WTC11 (cell line): ENCODE results near the gene PSTK. TPM values are rescaled to one million over a fixed set of nuclear protein-coding genes. Genes with fewer than 3 reads are reported as not detected.
A peak's percentile ranks its signal among the peaks of the same experiment; 100 is the strongest.

Source experiments
- ATF1 ChIP-seq: sonication (generic); formaldehyde crosslinking; IDR thresholded peaks from 2 replicates; pipeline ENCODE4 v1.8.1; 2023; ENCODE audit warnings: mild to moderate bottlenecking, moderate library complexity, missing genetic modification reagents
- CREB1 ChIP-seq: sonication (generic); formaldehyde crosslinking; IDR thresholded peaks from 2 replicates; pipeline ENCODE4 v1.8.0; 2023; ENCODE audit warnings: mild to moderate bottlenecking, missing genetic modification reagents
- JAZF1 ChIP-seq: fragments of 250-450 bp; sonication (Bioruptor Pico); IDR thresholded peaks from 2 replicates; pipeline ENCODE4 v1.9.0; 2021; ENCODE audit warnings: moderate library complexity, mild to moderate bottlenecking, inconsistent platforms
- MXD4 ChIP-seq: fragments of 250-450 bp; sonication (Bioruptor Pico); IDR thresholded peaks from 2 replicates; pipeline ENCODE4 v1.8.0; 2021; ENCODE audit warnings: mild to moderate bottlenecking, moderate library complexity, borderline replicate concordance
- MYBL2 ChIP-seq: sonication (generic); formaldehyde crosslinking; IDR thresholded peaks from 2 replicates; pipeline ENCODE4 v1.8.1; 2023; ENCODE audit warnings: mild to moderate bottlenecking, moderate library complexity, missing genetic modification reagents
- NR1H2 ChIP-seq: sonication (generic); formaldehyde crosslinking; IDR thresholded peaks from 2 replicates; pipeline ENCODE4 v1.9.0; 2021; ENCODE audit warnings: mild to moderate bottlenecking, moderate library complexity, missing genetic modification reagents
- NR2C2 ChIP-seq: sonication (generic); formaldehyde crosslinking; IDR thresholded peaks from 2 replicates; pipeline ENCODE4 v1.8.0; 2022; ENCODE audit warnings: mild to moderate bottlenecking, missing genetic modification reagents
- OVOL2 ChIP-seq: fragments of 250-450 bp; sonication (Bioruptor Pico); IDR thresholded peaks from 2 replicates; pipeline ENCODE4 v1.9.0; 2021; ENCODE audit warnings: mild to moderate bottlenecking, borderline replicate concordance
- RORB ChIP-seq: fragments of 250-450 bp; sonication (Bioruptor Pico); IDR thresholded peaks from 2 replicates; pipeline ENCODE4 v1.9.0; 2021; ENCODE audit warnings: mild to moderate bottlenecking
- SOX15 ChIP-seq: fragments of 250-450 bp; sonication (Bioruptor Pico); IDR thresholded peaks from 2 replicates; pipeline ENCODE4 v1.9.0; 2021; ENCODE audit warnings: mild to moderate bottlenecking
- SP1 ChIP-seq: sonication (generic); formaldehyde crosslinking; conservative IDR thresholded peaks from 2 replicates; pipeline ENCODE4 v1.8.1; 2022; ENCODE audit warnings: missing genetic modification reagents
- TEAD4 ChIP-seq: sonication (generic); formaldehyde crosslinking; IDR thresholded peaks from 2 replicates; pipeline ENCODE4 v1.8.0; 2022; ENCODE audit warnings: mild to moderate bottlenecking, missing genetic modification reagents
- ZNF138 ChIP-seq: sonication (generic); formaldehyde crosslinking; conservative IDR thresholded peaks from 2 replicates; pipeline ENCODE4 v1.8.1; 2022; ENCODE audit warnings: mild to moderate bottlenecking, moderate library complexity, missing genetic modification reagents
- ZNF232 ChIP-seq: sonication (generic); formaldehyde crosslinking; IDR thresholded peaks from 2 replicates; pipeline ENCODE4 v1.8.0; 2022; ENCODE audit warnings: mild to moderate bottlenecking, missing genetic modification reagents
- ZNF423 ChIP-seq: fragments of 250-450 bp; sonication (Bioruptor Pico); IDR thresholded peaks from 2 replicates; pipeline ENCODE4 v2.1.2; 2022; ENCODE audit warnings: mild to moderate bottlenecking, moderate library complexity
- total RNA-seq: library from RNA; stranded (reverse); gene quantifications from 3 replicates; pipeline ENCODE4 v1.2.3, GENCODE V29; 2021
- TF ChIP-seq, protein P1 (sequence below): sonication (generic); formaldehyde crosslinking; conservative IDR thresholded peaks from 2 replicates; pipeline ENCODE4 v1.8.1; 2023; ENCODE audit warnings: mild to moderate bottlenecking, low read depth, missing genetic modification reagents, moderate library complexity
- TF ChIP-seq, protein P2 (sequence below): sonication (generic); formaldehyde crosslinking; IDR thresholded peaks from 2 replicates; pipeline ENCODE4 v1.8.0; 2022; ENCODE audit warnings: mild to moderate bottlenecking, missing genetic modification reagents
- TF ChIP-seq, protein P3 (sequence below): fragments of 250-450 bp; sonication (Bioruptor Pico); IDR thresholded peaks from 2 replicates; pipeline ENCODE4 v1.9.0; 2021; ENCODE audit warnings: mild to moderate bottlenecking
- TF ChIP-seq, protein P4 (sequence below): sonication (generic); formaldehyde crosslinking; IDR thresholded peaks from 2 replicates; pipeline ENCODE4 v1.8.1; 2023; ENCODE audit warnings: mild to moderate bottlenecking, missing genetic modification reagents, moderate library complexity
- TF ChIP-seq, protein P5 (sequence below): sonication (generic); formaldehyde crosslinking; IDR thresholded peaks from 2 replicates; pipeline ENCODE4 v1.8.0; 2022; ENCODE audit warnings: mild to moderate bottlenecking, missing genetic modification reagents
- TF ChIP-seq, protein P6 (sequence below): sonication (generic); formaldehyde crosslinking; conservative IDR thresholded peaks from 2 replicates; pipeline ENCODE4 v1.8.1; 2022; ENCODE audit warnings: mild to moderate bottlenecking, missing genetic modification reagents
- TF ChIP-seq, protein P7 (sequence below): fragments of 200-600 bp; IDR thresholded peaks from 2 replicates; pipeline ENCODE4 v1.8.0; 2022; ENCODE audit warnings: antibody characterized with exemption
- TF ChIP-seq, protein P8 (sequence below): sonication (generic); formaldehyde crosslinking; IDR thresholded peaks from 2 replicates; pipeline ENCODE4 v1.8.1; 2022; ENCODE audit warnings: mild to moderate bottlenecking, moderate library complexity, missing genetic modification reagents
- TF ChIP-seq, protein P9 (sequence below): sonication (generic); formaldehyde crosslinking; IDR thresholded peaks from 2 replicates; pipeline ENCODE4 v1.8.0; 2022; ENCODE audit warnings: mild to moderate bottlenecking, missing genetic modification reagents
- TF ChIP-seq, protein P10 (sequence below): fragments of 250-450 bp; sonication (Bioruptor Pico); IDR thresholded peaks from 2 replicates; pipeline ENCODE4 v2.1.2; 2022; ENCODE audit warnings: mild to moderate bottlenecking, moderate library complexity

The PSTK gene
- total RNA-seq, 1 experiment from 2014 or later: 4.0 TPM

DNA sequence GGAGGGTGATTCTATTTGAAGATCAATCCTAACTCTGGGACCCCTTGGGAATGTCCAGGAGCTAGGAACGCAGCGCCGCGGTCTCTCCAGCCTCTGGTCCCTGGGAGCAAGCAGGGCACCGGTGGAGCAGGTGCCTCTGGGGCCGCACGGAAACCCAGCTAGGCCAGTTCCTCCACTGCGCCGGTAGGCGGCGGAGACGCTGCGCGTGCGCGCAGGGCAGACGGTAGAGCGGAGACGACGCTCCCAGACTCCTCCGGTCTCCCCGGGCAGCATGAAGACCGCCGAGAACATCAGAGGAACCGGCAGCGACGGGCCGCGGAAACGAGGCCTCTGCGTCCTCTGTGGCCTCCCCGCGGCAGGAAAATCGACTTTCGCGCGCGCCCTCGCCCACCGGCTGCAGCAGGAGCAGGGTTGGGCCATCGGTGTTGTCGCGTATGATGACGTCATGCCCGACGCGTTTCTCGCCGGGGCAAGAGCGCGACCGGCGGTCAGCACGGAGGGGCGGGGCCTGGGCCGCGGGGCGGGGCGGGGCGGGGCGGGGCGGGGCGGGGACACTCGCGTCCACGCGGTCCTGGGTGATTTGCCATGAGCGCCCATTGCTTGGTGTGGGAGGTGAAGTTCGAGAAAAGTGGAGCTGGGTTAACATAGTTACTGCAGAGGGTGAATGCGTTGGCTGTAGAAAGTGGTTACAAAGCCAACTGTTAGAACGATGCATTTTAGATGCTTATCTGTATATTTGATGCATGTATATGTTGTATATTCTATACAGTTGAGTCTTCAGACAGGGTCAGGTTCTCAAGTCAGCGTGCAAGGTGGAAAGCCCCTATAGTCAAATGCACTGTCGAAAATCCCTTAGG, at the start of gene PSTK (continued):
- TF ChIP-seq, protein P1, sequence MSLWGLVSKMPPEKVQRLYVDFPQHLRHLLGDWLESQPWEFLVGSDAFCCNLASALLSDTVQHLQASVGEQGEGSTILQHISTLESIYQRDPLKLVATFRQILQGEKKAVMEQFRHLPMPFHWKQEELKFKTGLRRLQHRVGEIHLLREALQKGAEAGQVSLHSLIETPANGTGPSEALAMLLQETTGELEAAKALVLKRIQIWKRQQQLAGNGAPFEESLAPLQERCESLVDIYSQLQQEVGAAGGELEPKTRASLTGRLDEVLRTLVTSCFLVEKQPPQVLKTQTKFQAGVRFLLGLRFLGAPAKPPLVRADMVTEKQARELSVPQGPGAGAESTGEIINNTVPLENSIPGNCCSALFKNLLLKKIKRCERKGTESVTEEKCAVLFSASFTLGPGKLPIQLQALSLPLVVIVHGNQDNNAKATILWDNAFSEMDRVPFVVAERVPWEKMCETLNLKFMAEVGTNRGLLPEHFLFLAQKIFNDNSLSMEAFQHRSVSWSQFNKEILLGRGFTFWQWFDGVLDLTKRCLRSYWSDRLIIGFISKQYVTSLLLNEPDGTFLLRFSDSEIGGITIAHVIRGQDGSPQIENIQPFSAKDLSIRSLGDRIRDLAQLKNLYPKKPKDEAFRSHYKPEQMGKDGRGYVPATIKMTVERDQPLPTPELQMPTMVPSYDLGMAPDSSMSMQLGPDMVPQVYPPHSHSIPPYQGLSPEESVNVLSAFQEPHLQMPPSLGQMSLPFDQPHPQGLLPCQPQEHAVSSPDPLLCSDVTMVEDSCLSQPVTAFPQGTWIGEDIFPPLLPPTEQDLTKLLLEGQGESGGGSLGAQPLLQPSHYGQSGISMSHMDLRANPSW (CRISPR knock-in tag): no peak
- TF ChIP-seq, protein P2, sequence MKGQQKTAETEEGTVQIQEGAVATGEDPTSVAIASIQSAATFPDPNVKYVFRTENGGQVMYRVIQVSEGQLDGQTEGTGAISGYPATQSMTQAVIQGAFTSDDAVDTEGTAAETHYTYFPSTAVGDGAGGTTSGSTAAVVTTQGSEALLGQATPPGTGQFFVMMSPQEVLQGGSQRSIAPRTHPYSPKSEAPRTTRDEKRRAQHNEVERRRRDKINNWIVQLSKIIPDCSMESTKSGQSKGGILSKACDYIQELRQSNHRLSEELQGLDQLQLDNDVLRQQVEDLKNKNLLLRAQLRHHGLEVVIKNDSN (CRISPR knock-in tag): peak; percentile 55; the same call in 1 of the 2 replicates
- TF ChIP-seq, protein P3, sequence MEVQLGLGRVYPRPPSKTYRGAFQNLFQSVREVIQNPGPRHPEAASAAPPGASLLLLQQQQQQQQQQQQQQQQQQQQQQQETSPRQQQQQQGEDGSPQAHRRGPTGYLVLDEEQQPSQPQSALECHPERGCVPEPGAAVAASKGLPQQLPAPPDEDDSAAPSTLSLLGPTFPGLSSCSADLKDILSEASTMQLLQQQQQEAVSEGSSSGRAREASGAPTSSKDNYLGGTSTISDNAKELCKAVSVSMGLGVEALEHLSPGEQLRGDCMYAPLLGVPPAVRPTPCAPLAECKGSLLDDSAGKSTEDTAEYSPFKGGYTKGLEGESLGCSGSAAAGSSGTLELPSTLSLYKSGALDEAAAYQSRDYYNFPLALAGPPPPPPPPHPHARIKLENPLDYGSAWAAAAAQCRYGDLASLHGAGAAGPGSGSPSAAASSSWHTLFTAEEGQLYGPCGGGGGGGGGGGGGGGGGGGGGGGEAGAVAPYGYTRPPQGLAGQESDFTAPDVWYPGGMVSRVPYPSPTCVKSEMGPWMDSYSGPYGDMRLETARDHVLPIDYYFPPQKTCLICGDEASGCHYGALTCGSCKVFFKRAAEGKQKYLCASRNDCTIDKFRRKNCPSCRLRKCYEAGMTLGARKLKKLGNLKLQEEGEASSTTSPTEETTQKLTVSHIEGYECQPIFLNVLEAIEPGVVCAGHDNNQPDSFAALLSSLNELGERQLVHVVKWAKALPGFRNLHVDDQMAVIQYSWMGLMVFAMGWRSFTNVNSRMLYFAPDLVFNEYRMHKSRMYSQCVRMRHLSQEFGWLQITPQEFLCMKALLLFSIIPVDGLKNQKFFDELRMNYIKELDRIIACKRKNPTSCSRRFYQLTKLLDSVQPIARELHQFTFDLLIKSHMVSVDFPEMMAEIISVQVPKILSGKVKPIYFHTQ (CRISPR knock-in tag): no peak
- TF ChIP-seq ZNF232 (CRISPR knock-in tag): no peak
- TF ChIP-seq RORB: no peak
- TF ChIP-seq JAZF1 (CRISPR knock-in tag): no peak
- no peak for TF ChIP-seq NR2C2 (CRISPR knock-in tag)
- peak; percentile 90 for TF ChIP-seq SP1 (CRISPR knock-in tag)
- TF ChIP-seq ZNF138 (CRISPR knock-in tag): 0 out of 2 replicates have a peak, but pooled peaks have one; percentile 54
- TF ChIP-seq, protein P4, sequence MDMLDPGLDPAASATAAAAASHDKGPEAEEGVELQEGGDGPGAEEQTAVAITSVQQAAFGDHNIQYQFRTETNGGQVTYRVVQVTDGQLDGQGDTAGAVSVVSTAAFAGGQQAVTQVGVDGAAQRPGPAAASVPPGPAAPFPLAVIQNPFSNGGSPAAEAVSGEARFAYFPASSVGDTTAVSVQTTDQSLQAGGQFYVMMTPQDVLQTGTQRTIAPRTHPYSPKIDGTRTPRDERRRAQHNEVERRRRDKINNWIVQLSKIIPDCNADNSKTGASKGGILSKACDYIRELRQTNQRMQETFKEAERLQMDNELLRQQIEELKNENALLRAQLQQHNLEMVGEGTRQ: no peak
- TF ChIP-seq, protein P5, sequence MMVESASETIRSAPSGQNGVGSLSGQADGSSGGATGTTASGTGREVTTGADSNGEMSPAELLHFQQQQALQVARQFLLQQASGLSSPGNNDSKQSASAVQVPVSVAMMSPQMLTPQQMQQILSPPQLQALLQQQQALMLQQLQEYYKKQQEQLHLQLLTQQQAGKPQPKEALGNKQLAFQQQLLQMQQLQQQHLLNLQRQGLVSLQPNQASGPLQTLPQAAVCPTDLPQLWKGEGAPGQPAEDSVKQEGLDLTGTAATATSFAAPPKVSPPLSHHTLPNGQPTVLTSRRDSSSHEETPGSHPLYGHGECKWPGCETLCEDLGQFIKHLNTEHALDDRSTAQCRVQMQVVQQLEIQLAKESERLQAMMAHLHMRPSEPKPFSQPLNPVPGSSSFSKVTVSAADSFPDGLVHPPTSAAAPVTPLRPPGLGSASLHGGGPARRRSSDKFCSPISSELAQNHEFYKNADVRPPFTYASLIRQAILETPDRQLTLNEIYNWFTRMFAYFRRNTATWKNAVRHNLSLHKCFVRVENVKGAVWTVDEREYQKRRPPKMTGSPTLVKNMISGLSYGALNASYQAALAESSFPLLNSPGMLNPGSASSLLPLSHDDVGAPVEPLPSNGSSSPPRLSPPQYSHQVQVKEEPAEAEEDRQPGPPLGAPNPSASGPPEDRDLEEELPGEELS (CRISPR knock-in tag): peak; percentile 63; the same call in 1 of the 2 replicates
- no peak for TF ChIP-seq MXD4 (CRISPR knock-in tag)
- peak; percentile 40; the same call in 1 of the 2 replicates for TF ChIP-seq MYBL2 (CRISPR knock-in tag)
- no peak for TF ChIP-seq NR1H2 (CRISPR knock-in tag)
- peak; percentile 67 for TF ChIP-seq CREB1 (CRISPR knock-in tag)
- TF ChIP-seq, protein P6, sequence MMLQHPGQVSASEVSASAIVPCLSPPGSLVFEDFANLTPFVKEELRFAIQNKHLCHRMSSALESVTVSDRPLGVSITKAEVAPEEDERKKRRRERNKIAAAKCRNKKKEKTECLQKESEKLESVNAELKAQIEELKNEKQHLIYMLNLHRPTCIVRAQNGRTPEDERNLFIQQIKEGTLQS: no peak; the same call in 1 of the 2 replicates
- TF ChIP-seq, protein P7, sequence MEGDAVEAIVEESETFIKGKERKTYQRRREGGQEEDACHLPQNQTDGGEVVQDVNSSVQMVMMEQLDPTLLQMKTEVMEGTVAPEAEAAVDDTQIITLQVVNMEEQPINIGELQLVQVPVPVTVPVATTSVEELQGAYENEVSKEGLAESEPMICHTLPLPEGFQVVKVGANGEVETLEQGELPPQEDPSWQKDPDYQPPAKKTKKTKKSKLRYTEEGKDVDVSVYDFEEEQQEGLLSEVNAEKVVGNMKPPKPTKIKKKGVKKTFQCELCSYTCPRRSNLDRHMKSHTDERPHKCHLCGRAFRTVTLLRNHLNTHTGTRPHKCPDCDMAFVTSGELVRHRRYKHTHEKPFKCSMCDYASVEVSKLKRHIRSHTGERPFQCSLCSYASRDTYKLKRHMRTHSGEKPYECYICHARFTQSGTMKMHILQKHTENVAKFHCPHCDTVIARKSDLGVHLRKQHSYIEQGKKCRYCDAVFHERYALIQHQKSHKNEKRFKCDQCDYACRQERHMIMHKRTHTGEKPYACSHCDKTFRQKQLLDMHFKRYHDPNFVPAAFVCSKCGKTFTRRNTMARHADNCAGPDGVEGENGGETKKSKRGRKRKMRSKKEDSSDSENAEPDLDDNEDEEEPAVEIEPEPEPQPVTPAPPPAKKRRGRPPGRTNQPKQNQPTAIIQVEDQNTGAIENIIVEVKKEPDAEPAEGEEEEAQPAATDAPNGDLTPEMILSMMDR: peak; percentile 77
- TF ChIP-seq, protein P8, sequence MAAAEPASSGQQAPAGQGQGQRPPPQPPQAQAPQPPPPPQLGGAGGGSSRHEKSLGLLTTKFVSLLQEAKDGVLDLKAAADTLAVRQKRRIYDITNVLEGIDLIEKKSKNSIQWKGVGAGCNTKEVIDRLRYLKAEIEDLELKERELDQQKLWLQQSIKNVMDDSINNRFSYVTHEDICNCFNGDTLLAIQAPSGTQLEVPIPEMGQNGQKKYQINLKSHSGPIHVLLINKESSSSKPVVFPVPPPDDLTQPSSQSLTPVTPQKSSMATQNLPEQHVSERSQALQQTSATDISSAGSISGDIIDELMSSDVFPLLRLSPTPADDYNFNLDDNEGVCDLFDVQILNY (CRISPR knock-in tag): peak; percentile 71; the same call in 1 of the 2 replicates
- TF ChIP-seq, protein P9, sequence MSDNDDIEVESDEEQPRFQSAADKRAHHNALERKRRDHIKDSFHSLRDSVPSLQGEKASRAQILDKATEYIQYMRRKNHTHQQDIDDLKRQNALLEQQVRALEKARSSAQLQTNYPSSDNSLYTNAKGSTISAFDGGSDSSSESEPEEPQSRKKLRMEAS: peak; percentile 95
- no peak for TF ChIP-seq ZNF423 (CRISPR knock-in tag)
- no peak for TF ChIP-seq TEAD4 (CRISPR knock-in tag)
- no peak for TF ChIP-seq SOX15 (CRISPR knock-in tag)
- TF ChIP-seq, protein P10, sequence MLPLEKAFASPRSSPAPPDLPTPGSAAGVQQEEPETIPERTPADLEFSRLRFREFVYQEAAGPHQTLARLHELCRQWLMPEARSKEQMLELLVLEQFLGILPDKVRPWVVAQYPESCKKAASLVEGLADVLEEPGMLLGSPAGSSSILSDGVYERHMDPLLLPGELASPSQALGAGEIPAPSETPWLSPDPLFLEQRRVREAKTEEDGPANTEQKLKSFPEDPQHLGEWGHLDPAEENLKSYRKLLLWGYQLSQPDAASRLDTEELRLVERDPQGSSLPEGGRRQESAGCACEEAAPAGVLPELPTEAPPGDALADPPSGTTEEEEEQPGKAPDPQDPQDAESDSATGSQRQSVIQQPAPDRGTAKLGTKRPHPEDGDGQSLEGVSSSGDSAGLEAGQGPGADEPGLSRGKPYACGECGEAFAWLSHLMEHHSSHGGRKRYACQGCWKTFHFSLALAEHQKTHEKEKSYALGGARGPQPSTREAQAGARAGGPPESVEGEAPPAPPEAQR (CRISPR knock-in tag): no peak
- TF ChIP-seq ATF1 (CRISPR knock-in tag): no peak
- no peak for TF ChIP-seq OVOL2
